Mucosa of descending colon (tissue), 3 donors: ENCODE measurements around the gene MAML1. TPM values are rescaled to one million over a fixed set of nuclear protein-coding genes. Genes with fewer than 3 reads are reported as not detected.

Experiments
- ATAC-seq: fragments of 200-7000 bp; cut with Tn5 transposase; one replicate; pipeline ENCODE4 v1.9.1; 2020; ENCODE audit warnings: mild to moderate bottlenecking, moderate library complexity
- DNase-seq, 3 donors: peaks; one replicate each; pipeline ENCODE4 v3.0.0-alpha.2; 2020
- H3K36me3 ChIP-seq: fragments of 200-600 bp; one replicate; pipeline ENCODE4 v1.8.0; 2021; ENCODE audit warnings: low read depth, mild to moderate bottlenecking
- H3K4me1 ChIP-seq: fragments of 200-600 bp; one replicate; pipeline ENCODE4 v1.8.0; 2021; ENCODE audit warnings: low read depth, mild to moderate bottlenecking
- H3K4me3 ChIP-seq: fragments of 200-600 bp; one replicate; pipeline ENCODE4 v1.8.0; 2021; ENCODE audit warnings: mild to moderate bottlenecking
- H3K9me3 ChIP-seq: fragments of 200-600 bp; one replicate; pipeline ENCODE4 v1.8.0; 2021; ENCODE audit warnings: mild to moderate bottlenecking
- CTCF ChIP-seq: fragments of 200-600 bp; IDR thresholded peaks from one replicate; pipeline ENCODE4 v1.8.0; 2022; ENCODE audit warnings: antibody characterized with exemption, mild to moderate bottlenecking
- intact Hi-C, 2 donors: fragments of 100-400 bp; cut with DNase I in 1 of 2; cut with micrococcal nuclease in 1 of 2; formaldehyde crosslinking; loops; one replicate each; pipeline versions ENCODE4 v1.11.0 to v1.11.1; 2022; cut with DNase I, micrococcal nuclease
- total RNA-seq, 3 donors: library from RNA; stranded (reverse); fragmentation: NEBNext Ultra II Directional in 2 of 3; extraction: Animal tissue kit (Norgen Biotek cat#: 25700) in 2 of 3; gene quantifications; one replicate each; pipeline versions ENCODE4 v1.2.1 to v1.2.4, GENCODE V29; 2021 to 2023
- donor health status: DM: no; HTN: no; CAD: no; lungs with moderate emphysema.
- donor health status: DM: no; HTN: no; CAD: no.
- donor health status: DM: no; HTN: yes; CAD: no.

Gene MAML1
- total RNA-seq, 3 donors from 2014 or later, result 26.0 to 34.0 (median 28.6) TPM

GRCh38 chr5:179720222-179720621 is 12.4 kb upstream of the MAML1 start:
- Histone ChIP-seq H3K36me3 (peaks cover 22% of the 10 kb centered on the region), H3K4me1 (no peaks in the 10 kb centered on the region), H3K9me3 (no peaks in the 10 kb centered on the region), H3K4me3 (no peak overlapping the region)
- ATAC-seq (no peak), DNase-seq (no peak)
- TF ChIP-seq CTCF, result no peak
- intact Hi-C loops, result no loop called here

GRCh38 chr5:179724163-179724562 is 8.5 kb upstream of the MAML1 start:
- intact Hi-C loops, result no loop called here
- ATAC-seq, result no peak

GRCh38 chr5:179727106-179727505 is 5.5 kb upstream of the MAML1 start:
- H3K4me3 ChIP-seq, result no peak overlapping the region
- intact Hi-C loops, result no loop called here
- H3K4me1 ChIP-seq, result peaks cover 9% of the 10 kb centered on the region
- DNase-seq (no peak), ATAC-seq (no peak)
- no peaks in the 10 kb centered on the region for H3K9me3 ChIP-seq
- peaks cover 45% of the 10 kb centered on the region for H3K36me3 ChIP-seq
- no peak for TF ChIP-seq CTCF

More at GRCh38 chr5:179724163-179724562, 8.5 kb upstream of the MAML1 start:
- peaks cover 41% of the 10 kb centered on the region for H3K36me3 ChIP-seq
- no peak overlapping the region for H3K4me3 ChIP-seq
- no peak for DNase-seq
- H3K9me3 ChIP-seq, result no peaks in the 10 kb centered on the region
- no peak for TF ChIP-seq CTCF
- no peaks in the 10 kb centered on the region for H3K4me1 ChIP-seq

DNA sequence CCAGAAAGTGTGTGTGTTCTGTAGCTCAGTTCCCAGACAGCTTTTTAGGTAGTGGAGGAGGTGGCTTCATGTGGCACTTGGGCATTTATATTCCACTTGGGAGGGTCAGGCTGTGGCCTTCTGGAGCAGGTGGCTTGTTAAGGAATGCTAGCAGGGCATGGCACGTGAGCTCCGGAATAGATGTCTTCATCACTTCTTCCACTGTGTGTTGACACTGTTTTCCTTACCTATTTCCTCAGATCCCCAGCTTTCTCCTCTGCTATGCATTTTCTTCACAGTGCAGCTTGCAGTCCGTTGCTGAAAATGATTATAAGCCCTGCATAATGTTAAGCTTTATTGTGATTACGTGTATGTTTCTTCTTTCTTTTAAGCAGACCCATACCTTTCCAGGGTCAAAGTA is 3.3 kb upstream of the MAML1 start:
- no peaks in the 10 kb centered on the region for H3K9me3 ChIP-seq
- no peak overlapping the region for H3K4me3 ChIP-seq
- TF ChIP-seq CTCF, result no peak
- intact Hi-C loops, result no loop called here
- ATAC-seq, result no peak
- peaks cover 33% of the 10 kb centered on the region for H3K36me3 ChIP-seq
- peaks cover 18% of the 10 kb centered on the region for H3K4me1 ChIP-seq
- no peak for DNase-seq

DNA sequence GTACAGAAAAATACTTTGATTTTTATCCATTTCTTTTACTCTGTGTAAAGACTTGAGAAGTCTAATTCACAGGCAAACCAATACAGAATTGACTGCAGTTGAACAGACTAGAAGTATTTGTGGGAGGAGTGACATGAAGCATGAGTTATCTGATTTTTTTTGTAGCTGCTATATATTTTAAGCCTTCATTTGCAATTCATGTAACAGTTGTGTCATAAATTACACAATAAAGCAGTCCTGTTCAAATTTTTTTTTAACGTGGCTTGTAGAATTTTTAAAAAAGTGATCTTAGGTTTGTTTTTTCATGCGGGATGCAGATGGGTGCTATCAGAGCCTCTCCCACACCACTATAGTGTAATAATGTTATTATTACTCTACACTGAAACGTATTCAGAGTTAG is 2.9 kb upstream of the MAML1 start:
- Histone ChIP-seq H3K4me3 (no peak overlapping the region), H3K9me3 (no peaks in the 10 kb centered on the region), H3K36me3 (peaks cover 29% of the 10 kb centered on the region), H3K4me1 (peaks cover 23% of the 10 kb centered on the region)
- ATAC-seq, result no peak
- no peak for TF ChIP-seq CTCF
- intact Hi-C loops, result no loop called here
- DNase-seq, result no peak

- Histone ChIP-seq H3K4me1 (peaks cover 27% of the 10 kb centered on the region), H3K4me3 (no peak overlapping the region), H3K9me3 (no peaks in the 10 kb centered on the region), H3K36me3 (peaks cover 22% of the 10 kb centered on the region)
- TF ChIP-seq CTCF, result no peak
- DNase-seq (no peak), ATAC-seq (no peak)
- intact Hi-C loops, result no loop called here
Measured at GRCh38 chr5:179730356-179730755, 2.3 kb upstream of the MAML1 start.
